ENCODE results near the gene HSD17B1. TPM values are rescaled to one million over a fixed set of nuclear protein-coding genes. Genes with fewer than 3 reads are reported as not detected.
"Not testable (repeated sequence)": the region's sequence is repeated elsewhere in the genome, so short reads cannot be mapped to it uniquely, and the experiment has no call there.

HSD17B1 gene
- total RNA-seq, 1 experiment from 2014 or later, result 0.60 TPM

GRCh38 chr17:42538482-42538881 is 14.2 kb upstream of the HSD17B1 start:
- Histone ChIP-seq H3K9me3 (ENCODE audit: low read depth, low read length, poor library complexity, severe bottlenecking) (no peaks in the 10 kb centered on the region), H3K36me3 (ENCODE audit: insufficient read depth, low read length, poor library complexity, severe bottlenecking) (no peaks in the 10 kb centered on the region), H3K27me3 (replicated peaks; ENCODE audit: insufficient read depth, low read depth, low read length, poor library complexity) (no peaks in the 10 kb centered on the region), H3K4me1 (ENCODE audit: insufficient read depth, low read length, poor library complexity, severe bottlenecking) (no peaks in the 10 kb centered on the region), H3K4me3 (ENCODE audit: low read depth, low read length, poor library complexity, severe bottlenecking) (no peak overlapping the region), H3K27ac (ENCODE audit: low read depth, low read length, poor library complexity, severe bottlenecking) (no peak overlapping the region)
- no TSS peak for BruUV-seq (replicated peaks)
- ChIA-PET CTCF (no interaction called here), POLR2A (ENCODE audit: low non-redundant PET) (no interaction called here)
- intact Hi-C loops (cut with micrococcal nuclease; ENCODE audit: unreplicated experiment), result no loop called here
- DNase-seq (ENCODE audit: low spot score), result no peak
- TF ChIP-seq CTCF (conservative IDR thresholded peaks at IDR 0.05; ENCODE audit: low read depth, low read length) (no peak), EZH2 (IDR thresholded peaks at IDR 0.05; ENCODE audit: borderline replicate concordance, low read depth, low read length, poor library complexity, severe bottlenecking) (no peak)

GRCh38 chr17:42540558-42540957 is 12.2 kb upstream of the HSD17B1 start:
- POLR2A ChIA-PET (ENCODE audit: low non-redundant PET), result interaction anchor here (0.5 kb wide), 1 partner anchor 20 kb away, joined by 4 read pairs; no protein-coding TSS in a partner anchor
- H3K36me3 ChIP-seq (ENCODE audit: insufficient read depth, low read length, poor library complexity, severe bottlenecking); BruUV-seq (replicated peaks); H3K27me3 ChIP-seq (replicated peaks; ENCODE audit: insufficient read depth, low read depth, low read length, poor library complexity); CTCF ChIA-PET; H3K9me3 ChIP-seq (ENCODE audit: low read depth, low read length, poor library complexity, severe bottlenecking); H3K4me1 ChIP-seq (ENCODE audit: insufficient read depth, low read length, poor library complexity, severe bottlenecking); H3K27ac ChIP-seq (ENCODE audit: low read depth, low read length, poor library complexity, severe bottlenecking); H3K4me3 ChIP-seq (ENCODE audit: low read depth, low read length, poor library complexity, severe bottlenecking); DNase-seq (ENCODE audit: low spot score); intact Hi-C loops (cut with micrococcal nuclease; ENCODE audit: unreplicated experiment): not testable (repeated sequence)

GRCh38 chr17:42541041-42541833 is 11.5 kb upstream of the HSD17B1 start:
- BruUV-seq (replicated peaks), result no TSS peak
- no peak for TF ChIP-seq EZH2 (IDR thresholded peaks at IDR 0.05; ENCODE audit: borderline replicate concordance, low read depth, low read length, poor library complexity, severe bottlenecking)
- TF ChIP-seq CTCF (conservative IDR thresholded peaks at IDR 0.05; ENCODE audit: low read depth, low read length), result no peak

More at GRCh38 chr17:42541041-42541833, 11.5 kb upstream of the HSD17B1 start:
- Histone ChIP-seq H3K9me3 (ENCODE audit: low read depth, low read length, poor library complexity, severe bottlenecking) (no peaks in the 10 kb centered on the region), H3K4me1 (ENCODE audit: insufficient read depth, low read length, poor library complexity, severe bottlenecking) (no peaks in the 10 kb centered on the region), H3K4me3 (ENCODE audit: low read depth, low read length, poor library complexity, severe bottlenecking) (no peak overlapping the region), H3K27me3 (replicated peaks; ENCODE audit: insufficient read depth, low read depth, low read length, poor library complexity) (no peaks in the 10 kb centered on the region), H3K36me3 (ENCODE audit: insufficient read depth, low read length, poor library complexity, severe bottlenecking) (no peaks in the 10 kb centered on the region), H3K27ac (ENCODE audit: low read depth, low read length, poor library complexity, severe bottlenecking) (no peak overlapping the region)
- POLR2A ChIA-PET (ENCODE audit: low non-redundant PET), result no interaction called here
- intact Hi-C loops (cut with micrococcal nuclease; ENCODE audit: unreplicated experiment), result no loop called here
- CTCF ChIA-PET, result no interaction called here
- no peak for DNase-seq (ENCODE audit: low spot score)
